H54 (cell line): ENCODE results near the gene THOC7.

Experiments
- DNase-seq: peaks from one replicate; pipeline ENCODE4 v3.0.0; 2011; ENCODE audit warnings: low spot score, mixed read lengths; ENCODE audit not compliant: insufficient read length
- FAIRE-seq: peaks from 3 replicates; lab custom pipeline; 2011; peaks lifted over from hg19 to GRCh38; lab: Jason Lieb, UNC
- POLR2A ChIP-seq: IDR thresholded peaks from 2 replicates; pipeline ENCODE4 v1.6.1; 2011; ENCODE audit warnings: low read depth, mild to moderate bottlenecking, low read length

The THOC7 gene

DNA sequence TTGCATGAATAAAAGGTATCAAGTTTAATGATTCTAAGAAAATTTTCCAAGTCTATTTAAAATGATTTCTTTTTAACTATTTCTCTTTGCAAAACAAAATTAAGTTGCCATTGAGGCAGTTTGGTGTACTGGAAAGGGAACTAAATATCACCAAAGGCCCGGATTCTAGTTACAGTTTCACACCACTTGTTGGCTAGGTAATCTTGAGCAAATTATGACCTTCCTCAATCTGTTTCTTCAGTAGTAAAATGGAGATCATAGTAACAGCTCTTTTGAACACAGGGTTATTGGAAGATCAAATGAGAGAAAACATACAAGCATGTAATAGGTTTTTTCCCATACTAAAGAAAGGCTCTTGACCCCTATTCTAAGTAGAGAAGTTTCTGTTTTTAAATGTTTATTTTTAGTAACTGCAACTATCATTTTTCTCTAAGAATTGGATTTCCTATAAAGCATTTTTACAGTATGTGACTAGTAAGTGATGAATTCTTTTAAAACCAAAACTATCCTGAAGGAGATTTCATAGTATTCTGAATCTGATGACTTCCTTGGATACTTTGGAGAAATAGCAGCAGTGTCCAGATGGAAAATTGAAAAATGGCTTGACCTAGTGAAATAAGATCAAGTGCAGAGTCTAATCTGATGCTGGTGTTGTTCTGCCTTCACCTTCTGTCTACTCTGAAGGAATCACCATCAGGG lies 32.9 kb upstream of the THOC7 start:
- no peak for TF ChIP-seq POLR2A
- DNase-seq (no peak), FAIRE-seq (no peak)

DNA sequence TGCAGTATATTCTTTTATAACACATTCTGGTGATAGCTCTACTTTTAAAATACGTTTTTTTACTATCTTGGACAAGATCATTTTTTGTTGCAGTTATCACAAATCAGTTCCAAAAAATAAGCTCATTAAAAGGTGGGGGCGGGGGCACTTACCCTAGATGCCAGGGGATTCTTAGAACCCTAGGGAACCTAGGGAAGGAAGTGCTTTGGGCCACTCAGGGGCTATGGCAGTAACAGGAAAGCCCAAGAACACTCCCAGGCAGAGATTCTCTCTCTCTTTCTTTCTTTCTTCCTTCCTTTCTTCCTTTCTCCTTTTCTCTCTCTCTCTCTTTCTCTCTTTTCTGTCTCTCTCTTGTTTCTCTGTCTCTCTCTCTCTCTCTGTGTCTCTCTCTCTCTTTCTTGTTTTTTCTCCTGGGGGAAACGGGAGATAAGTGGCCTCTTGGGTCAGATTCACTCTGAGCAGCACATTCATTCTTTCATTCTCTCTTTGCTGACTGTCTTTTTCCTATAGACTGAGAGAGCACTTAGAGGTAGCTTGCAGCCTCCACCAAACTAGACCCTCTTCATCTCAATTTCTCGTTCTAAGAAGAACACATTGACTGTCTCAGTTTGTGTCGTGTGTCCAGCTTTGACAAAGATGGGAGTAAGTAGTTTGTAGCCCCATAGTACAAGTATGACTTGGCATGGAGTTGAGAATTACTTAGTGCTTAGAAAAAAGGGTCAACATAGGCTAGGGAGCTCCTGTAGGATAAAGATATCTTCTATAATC lies 32.0 kb upstream of the THOC7 start:
- no peak for TF ChIP-seq POLR2A
- no peak for FAIRE-seq
- no peak for DNase-seq

DNA sequence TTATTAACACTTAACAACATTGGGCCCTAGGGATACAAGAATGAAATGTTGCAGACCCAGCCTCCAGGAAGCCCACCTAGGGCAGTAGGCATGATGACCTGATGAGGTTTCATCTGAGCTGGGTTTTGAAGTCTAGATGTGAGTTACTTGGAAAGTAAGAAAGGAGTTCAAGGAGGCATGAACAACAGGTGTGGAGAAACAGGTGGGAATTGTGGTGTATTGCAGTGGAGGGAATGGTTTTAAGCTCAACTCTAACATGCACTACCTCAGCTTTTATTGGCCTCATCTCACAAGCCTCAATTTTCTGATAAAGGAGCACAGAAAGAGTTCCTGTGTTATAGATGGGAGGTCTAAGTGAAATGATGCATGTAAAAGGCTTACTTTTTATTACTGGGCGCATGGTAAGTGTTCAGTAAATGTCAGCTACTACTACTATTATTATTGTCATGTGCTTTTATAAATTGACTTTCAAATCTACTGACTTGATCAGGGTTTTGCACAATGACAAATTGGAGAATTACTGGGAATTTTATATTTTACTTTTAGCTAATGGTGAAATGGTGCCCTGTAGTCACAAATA lies 29.3 kb upstream of the THOC7 start:
- no peak for FAIRE-seq
- TF ChIP-seq POLR2A, result no peak

DNA sequence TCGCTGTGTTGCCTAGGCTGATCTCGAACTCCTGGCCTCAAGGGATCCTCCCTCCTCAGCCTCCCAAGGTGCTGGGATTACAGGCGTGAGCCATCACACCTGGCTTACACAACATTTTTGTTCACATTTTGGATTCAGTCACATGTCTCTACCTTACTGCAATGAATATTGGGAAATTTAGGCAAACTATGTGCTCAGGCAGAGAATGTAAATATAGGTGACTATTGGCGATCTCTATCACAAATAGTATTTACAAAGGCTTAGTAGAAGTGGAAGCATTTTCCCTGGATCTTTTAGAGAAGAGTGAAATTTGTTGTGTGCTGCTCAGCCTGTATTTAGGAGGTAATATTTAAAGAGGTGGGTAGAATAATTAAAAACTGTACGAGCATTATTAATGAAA lies 27.9 kb upstream of the THOC7 start:
- FAIRE-seq (no peak), DNase-seq (no peak)
- no peak for TF ChIP-seq POLR2A

More for the DNA sequence above, 29.3 kb upstream of the THOC7 start:
- DNase-seq, result no peak

DNA sequence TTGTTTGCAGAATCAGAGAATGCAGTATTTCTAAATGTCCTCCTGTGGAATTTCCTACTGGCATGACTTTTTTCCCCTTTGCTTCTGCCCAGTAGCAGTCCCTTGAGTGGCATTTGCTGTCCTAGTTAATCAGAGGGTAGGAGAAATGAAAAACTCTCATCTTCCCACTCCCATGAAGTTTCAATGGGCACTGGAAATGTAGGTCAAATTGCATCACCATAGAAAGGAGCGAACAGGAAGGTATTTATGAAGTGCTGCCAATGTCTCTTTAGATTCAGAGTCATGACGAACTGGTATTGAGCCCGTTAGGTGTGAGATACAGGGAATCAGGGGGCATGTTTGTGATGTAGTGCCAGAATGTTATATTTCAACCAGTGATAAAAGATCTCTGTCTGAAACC lies 23.3 kb upstream of the THOC7 start:
- no peak for DNase-seq
- no peak for TF ChIP-seq POLR2A
- FAIRE-seq, result no peak

DNA sequence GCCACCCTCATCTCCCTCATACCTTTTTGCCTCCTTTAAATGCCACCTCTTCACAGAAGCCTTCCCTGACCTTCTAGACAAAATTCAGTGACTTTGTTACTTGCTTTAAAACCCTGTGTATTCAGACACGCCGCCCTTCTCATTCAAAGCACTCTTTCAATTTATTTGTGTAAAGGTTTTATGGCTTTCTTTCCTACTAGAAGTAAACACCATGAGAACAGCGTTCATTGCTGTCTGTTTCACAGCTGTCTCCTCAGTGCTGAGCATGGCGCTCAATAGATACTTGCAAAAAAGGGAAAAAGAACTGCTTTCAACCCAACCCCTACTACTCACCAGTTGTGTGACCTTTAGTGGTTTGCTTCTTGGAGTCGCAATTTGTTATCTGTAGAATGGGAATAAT lies 17.0 kb upstream of the THOC7 start:
- DNase-seq, result no peak
- FAIRE-seq, result no peak
- TF ChIP-seq POLR2A, result no peak

DNA sequence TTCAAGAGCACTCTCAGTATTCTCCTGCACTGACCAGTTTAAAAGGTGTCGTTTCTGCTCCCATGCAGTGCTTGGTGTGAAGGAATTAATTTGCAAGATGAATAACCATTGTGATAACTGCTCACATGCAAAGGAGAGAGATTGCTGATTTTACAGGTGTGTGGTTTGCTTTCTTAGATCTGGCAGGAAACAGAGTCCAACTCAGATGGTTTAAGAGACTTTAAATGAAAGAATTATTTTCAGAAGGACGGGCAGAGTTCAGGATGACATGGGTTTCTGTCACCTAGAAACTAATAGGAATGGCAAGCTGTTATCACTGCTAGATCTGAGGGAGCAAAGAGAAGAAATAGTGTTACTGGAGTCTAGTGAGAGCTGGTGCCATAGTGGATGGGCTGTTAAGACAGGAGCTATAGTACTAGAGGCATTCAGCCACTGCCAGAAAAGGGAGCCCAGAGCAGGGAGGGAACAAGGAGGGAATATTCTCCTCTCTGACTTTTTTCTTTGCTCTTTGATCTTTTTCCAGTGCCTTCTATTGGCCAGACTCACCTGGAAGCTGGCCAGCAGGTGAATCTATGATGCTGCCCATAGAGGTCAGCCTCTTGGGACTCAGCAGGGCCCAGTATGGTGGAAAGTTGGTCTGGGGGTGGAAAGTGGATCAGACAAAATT lies 14.9 kb upstream of the THOC7 start:
- TF ChIP-seq POLR2A, result no peak
- FAIRE-seq (no peak), DNase-seq (no peak)

DNA sequence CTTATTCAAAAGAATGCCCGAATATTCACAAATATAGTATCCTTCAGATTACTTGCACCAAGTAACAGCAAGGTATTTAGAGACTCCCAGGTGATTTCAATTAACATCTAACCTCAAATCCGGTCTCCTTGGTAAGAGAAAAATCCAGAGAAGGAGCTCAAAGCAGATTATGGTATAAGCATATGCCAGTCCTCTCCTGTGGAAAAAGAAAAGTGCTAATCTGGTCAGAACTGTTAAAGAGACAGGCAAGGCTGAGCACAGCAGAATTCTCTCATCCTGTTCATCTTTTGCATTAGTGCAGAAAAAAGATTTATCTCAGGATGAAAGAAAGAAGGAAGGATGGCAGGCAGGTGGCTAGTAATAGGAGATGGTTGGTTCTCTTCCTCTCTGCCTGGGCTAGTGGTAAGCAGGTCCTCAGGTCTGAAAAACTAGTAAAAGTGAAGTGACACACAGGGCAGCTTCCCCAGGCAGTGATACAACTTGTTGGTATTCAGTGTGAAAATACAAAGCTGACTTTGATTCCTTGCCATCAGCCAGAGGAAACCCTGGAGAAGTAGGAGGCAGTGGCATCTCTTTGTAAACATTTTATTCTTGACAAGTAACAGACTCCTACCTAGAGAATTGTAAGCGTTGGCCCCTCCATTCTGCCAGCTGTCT lies 14.3 kb upstream of the THOC7 start:
- DNase-seq (no peak), FAIRE-seq (no peak)
- no peak for TF ChIP-seq POLR2A

DNA sequence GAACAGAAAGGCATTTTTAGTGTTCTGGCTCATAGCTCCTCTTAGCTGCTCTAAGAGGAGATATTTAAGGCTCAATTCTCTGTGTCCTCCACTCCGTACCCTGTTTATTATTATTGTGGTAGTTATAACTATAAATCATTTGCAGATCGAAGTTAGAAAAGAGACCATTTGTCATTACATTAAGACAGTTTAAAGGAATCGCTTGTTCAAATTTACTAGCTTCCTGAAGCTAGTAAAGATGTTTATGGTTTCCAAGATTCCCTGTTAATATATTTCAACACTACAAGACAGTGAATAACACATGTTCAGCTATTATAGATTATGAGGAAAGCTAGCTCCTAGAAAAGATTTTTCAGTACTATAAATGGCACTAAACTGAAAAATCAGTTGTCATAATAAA lies 12.7 kb upstream of the THOC7 start:
- FAIRE-seq (no peak), DNase-seq (no peak)
- no peak for TF ChIP-seq POLR2A

DNA sequence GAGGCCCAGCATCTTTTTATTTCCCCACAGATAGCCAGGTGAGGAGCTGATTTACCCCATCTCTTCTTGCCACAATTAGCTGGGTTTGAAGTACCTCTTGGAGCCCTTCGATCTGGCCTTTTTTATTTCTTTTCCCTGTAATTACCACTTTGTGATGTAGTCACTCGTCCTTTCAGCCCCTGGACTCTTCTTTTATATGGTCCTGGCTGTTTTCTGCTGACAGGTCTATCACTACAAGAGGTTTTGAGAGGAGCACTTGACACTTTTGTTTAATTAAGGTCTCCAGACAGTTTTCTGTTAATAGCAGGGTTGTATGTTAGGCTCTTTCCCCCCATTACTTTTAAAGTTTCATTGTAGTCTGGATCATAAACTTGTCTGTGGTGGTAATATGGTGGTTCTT lies 11.9 kb upstream of the THOC7 start:
- no peak for FAIRE-seq
- no peak for TF ChIP-seq POLR2A

DNA sequence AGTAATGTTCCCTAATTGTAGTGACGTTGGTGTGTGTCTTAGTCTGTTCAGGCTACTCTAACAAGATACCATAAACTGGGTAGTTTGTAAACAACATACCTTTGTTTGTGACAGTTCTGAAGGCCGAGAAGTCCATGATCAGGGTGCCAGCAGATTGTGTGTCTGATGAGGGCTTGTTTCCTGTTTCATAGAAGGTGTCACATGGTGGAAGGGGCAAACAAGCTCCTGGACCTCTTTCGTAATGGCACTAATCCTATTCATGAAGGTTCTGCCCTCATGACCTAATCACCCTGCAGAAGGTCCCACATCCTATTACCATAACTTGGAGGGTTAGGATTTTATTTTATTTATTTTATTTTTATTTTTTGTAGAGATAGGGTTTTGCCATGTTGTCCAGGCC lies 11.2 kb upstream of the THOC7 start:
- DNase-seq (no peak), FAIRE-seq (no peak)
- TF ChIP-seq POLR2A, result no peak

More for the DNA sequence above, 11.9 kb upstream of the THOC7 start:
- DNase-seq, result no peak

DNA sequence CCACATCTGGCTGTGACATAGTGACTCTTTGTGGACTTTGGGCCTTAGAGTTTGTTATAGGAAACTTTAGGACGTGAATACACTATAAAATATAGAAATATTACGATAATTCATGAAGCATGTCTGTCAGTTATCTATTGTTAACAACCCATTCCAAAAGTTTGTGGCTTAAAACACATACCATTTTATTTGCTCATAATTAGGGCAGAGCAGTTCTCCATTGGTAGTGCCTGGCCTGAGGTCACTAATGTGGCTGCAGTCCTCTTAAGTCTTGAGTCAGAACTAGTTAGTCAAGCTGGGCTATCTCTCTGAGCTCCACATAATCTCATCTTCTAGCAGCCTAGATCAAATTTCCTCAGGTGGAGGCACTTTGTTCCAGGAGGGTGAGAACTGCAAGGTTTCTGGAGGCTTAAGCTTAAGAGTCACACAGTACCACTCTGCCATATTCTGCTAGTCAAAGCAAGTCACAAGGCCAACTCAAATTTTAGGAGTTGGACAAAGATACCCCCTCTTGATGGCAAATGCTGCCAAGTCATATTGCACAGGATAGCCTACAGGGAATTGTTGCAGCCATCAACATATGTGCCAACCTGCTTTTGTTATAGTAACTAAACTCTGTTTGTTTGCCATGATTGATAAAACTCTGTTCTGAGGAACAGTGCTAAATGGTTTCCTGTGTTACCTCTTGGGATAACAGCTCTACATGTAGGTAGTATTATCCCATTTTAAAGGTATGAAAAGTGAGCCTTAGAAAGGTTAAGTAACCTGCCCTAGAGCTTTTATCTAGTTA lies 8.7 kb upstream of the THOC7 start:
- TF ChIP-seq POLR2A, result no peak
- DNase-seq, result no peak
- peak; percentile 98 for FAIRE-seq

DNA sequence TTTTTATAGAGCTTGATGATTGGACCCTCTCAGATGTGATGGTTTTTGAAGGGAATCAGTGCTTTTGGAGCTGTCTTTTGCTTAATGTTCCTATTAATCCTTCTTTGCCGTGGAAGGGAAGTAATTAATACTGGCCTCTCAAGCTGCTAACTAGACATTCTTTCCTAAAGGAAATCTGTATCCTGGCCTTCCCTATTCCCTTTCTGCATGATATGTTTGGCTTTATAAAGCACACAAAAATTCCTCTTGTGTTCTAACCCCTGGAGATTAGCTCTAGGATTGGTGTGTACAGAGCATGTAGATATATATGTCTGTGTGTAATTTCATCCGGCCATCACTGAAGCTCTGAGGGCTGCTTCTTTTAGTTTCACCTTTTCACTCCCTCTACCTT lies 7.0 kb upstream of the THOC7 start:
- DNase-seq (no peak), FAIRE-seq (no peak)
- TF ChIP-seq POLR2A, result no peak
